Measurements from ENCODE around the gene TUBA3D. TPM values are rescaled to one million over a fixed set of nuclear protein-coding genes. Genes with fewer than 3 reads are reported as not detected.
A peak's percentile ranks its signal among the peaks of the same experiment; 100 is the strongest.
"Not testable (repeated sequence)": the region's sequence is repeated elsewhere in the genome, so short reads cannot be mapped to it uniquely, and the experiment has no call there.

TUBA3D gene
- total RNA-seq, 1 donor = not detected

DNA sequence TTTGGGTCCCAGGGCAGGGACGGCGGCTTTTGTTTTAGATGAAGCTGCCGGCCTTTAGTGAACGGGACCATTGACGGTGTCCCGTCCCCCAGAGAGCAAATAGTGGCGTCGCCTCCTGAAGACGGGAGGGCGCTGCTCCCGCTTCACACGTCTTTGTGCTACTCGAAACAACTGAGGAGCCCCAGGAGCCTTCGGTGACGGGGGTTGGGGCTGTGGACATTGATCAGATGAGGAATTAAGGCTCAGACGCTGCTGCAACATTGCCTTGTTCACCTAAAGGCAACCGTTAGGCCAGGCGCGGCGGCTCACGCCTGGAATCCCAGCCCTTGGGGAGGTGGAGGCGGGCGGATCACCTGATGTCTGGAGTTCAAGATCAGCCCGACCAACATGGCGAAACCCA, 444 bp downstream of the TUBA3D start:
- not testable (repeated sequence) for H3K79me2 ChIP-seq (ENCODE audit: insufficient read depth, low read length); H3K4me1 ChIP-seq (ENCODE audit: insufficient read depth, low read length); H3K27me3 ChIP-seq (ENCODE audit: insufficient read depth, low read length); H3K4me2 ChIP-seq (ENCODE audit: insufficient read depth, low read length); H2AFZ ChIP-seq (ENCODE audit: low read length); H3K4me3 ChIP-seq (ENCODE audit: insufficient read depth, low read length); H3K9me3 ChIP-seq (ENCODE audit: low read depth, low read length); H4K20me1 ChIP-seq (ENCODE audit: insufficient read depth, low read length); H3K36me3 ChIP-seq (ENCODE audit: insufficient read depth, low read length); H3K27ac ChIP-seq (ENCODE audit: low read depth, low read length)
- peak; percentile 36 for DNase-seq (ENCODE audit: insufficient read length, low spot score, missing footprints)

DNA sequence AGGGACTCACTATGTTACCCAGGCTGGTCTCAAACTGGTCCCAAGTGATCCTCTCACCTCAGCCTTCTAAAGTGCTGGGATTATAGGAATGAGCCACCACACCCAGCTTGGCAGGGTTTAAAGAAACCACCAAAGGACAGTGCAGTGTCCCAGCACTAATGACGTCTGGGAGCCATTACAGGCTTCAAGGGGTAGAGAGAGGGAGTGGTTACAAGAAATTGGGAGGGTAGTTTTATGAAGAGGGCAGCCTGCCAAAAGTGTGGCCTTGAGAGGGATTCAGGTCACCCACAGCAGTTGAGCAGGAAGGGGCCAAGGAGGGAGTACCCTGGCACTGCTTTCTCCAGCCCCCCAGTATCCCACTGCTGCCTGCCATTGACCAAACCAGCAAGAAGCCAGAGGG, 1.3 kb downstream of the TUBA3D start:
- H3K79me2 ChIP-seq (ENCODE audit: insufficient read depth, low read length); H3K27me3 ChIP-seq (ENCODE audit: insufficient read depth, low read length); H3K36me3 ChIP-seq (ENCODE audit: insufficient read depth, low read length); DNase-seq (ENCODE audit: insufficient read length, low spot score, missing footprints); H3K9me3 ChIP-seq (ENCODE audit: low read depth, low read length); H2AFZ ChIP-seq (ENCODE audit: low read length); H3K4me2 ChIP-seq (ENCODE audit: insufficient read depth, low read length); H3K4me1 ChIP-seq (ENCODE audit: insufficient read depth, low read length); H3K4me3 ChIP-seq (ENCODE audit: insufficient read depth, low read length); H4K20me1 ChIP-seq (ENCODE audit: insufficient read depth, low read length); H3K27ac ChIP-seq (ENCODE audit: low read depth, low read length): not testable (repeated sequence)

DNA sequence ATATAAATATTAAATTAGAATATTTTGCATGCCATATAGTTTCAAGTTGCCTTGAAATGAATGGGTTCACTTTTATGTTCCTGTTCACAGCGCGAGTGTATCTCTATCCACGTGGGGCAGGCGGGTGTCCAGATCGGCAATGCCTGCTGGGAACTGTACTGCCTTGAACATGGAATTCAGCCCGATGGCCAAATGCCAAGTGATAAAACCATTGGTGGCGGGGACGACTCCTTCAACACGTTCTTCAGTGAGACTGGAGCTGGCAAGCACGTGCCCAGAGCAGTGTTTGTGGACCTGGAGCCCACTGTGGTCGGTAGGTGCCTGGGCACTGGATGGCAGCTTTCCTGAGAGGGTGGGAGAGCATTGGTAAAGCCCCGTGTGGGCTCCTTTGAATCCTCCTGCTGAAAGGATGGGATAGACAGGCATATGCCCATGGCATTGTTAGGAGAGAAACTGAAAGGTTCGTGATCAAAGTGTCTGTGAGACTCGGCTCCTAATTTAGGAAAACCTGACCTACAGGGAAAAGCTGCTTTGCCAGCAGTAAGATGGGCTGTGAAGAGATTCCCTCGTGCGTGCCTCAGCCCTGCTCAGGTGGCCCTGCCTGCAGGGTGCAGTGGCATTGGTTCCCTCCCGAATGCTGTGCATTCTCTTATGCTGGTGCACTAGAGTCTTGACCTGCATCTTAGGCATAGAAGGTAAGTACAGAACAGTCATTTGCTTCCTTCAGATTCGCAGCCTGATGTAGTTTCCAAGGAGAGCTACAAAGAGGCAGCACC, 2.3 kb downstream of the TUBA3D start:
- not testable (repeated sequence) for H2AFZ ChIP-seq (ENCODE audit: low read length); H4K20me1 ChIP-seq (ENCODE audit: insufficient read depth, low read length); H3K79me2 ChIP-seq (ENCODE audit: insufficient read depth, low read length); H3K4me3 ChIP-seq (ENCODE audit: insufficient read depth, low read length); H3K27me3 ChIP-seq (ENCODE audit: insufficient read depth, low read length); H3K4me2 ChIP-seq (ENCODE audit: insufficient read depth, low read length); H3K27ac ChIP-seq (ENCODE audit: low read depth, low read length); H3K9me3 ChIP-seq (ENCODE audit: low read depth, low read length); H3K36me3 ChIP-seq (ENCODE audit: insufficient read depth, low read length); DNase-seq (ENCODE audit: insufficient read length, low spot score, missing footprints); H3K4me1 ChIP-seq (ENCODE audit: insufficient read depth, low read length)

DNA sequence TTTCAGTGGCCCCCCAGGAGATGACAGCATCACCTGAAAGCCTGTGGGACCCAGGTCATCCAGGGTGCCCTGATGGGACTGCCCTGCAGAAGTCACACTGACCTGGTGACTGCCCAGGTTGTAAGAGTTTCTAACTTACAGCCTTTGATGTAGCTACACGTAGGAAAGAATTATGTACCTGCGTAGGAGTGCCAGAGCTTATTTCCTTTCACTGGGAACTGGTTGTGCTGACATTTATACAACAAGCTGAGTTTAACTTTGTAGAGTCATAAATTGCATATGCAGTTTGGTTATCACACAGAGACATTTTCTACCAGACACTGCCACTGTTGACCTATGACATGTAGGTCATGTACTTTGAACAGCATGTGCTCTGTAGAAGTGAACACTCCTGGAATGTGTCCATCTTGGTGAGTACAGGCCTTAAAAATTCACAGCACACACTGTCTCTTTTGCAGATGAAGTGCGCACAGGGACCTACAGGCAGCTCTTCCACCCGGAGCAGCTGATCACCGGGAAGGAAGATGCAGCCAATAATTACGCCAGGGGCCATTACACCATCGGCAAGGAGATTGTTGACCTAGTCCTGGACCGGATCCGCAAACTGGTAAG, 3.0 kb downstream of the TUBA3D start:
- not testable (repeated sequence) for H3K4me1 ChIP-seq (ENCODE audit: insufficient read depth, low read length); DNase-seq (ENCODE audit: insufficient read length, low spot score, missing footprints); H3K4me3 ChIP-seq (ENCODE audit: insufficient read depth, low read length); H3K27me3 ChIP-seq (ENCODE audit: insufficient read depth, low read length); H2AFZ ChIP-seq (ENCODE audit: low read length); H3K9me3 ChIP-seq (ENCODE audit: low read depth, low read length); H4K20me1 ChIP-seq (ENCODE audit: insufficient read depth, low read length); H3K36me3 ChIP-seq (ENCODE audit: insufficient read depth, low read length); H3K27ac ChIP-seq (ENCODE audit: low read depth, low read length); H3K79me2 ChIP-seq (ENCODE audit: insufficient read depth, low read length); H3K4me2 ChIP-seq (ENCODE audit: insufficient read depth, low read length)

DNA sequence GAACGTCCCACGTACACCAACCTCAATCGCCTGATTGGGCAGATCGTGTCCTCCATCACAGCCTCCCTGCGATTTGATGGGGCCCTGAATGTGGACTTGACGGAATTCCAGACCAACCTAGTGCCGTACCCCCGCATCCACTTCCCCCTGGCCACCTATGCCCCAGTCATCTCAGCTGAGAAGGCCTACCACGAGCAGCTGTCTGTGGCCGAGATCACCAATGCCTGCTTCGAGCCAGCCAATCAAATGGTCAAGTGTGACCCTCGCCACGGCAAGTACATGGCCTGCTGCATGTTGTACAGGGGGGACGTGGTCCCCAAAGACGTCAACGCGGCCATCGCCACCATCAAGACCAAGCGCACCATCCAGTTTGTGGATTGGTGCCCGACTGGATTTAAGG, 4.4 kb downstream of the TUBA3D start:
- not testable (repeated sequence) for H3K27ac ChIP-seq (ENCODE audit: low read depth, low read length); H2AFZ ChIP-seq (ENCODE audit: low read length); H3K9me3 ChIP-seq (ENCODE audit: low read depth, low read length); H3K4me3 ChIP-seq (ENCODE audit: insufficient read depth, low read length); H3K4me1 ChIP-seq (ENCODE audit: insufficient read depth, low read length); DNase-seq (ENCODE audit: insufficient read length, low spot score, missing footprints); H3K27me3 ChIP-seq (ENCODE audit: insufficient read depth, low read length); H3K36me3 ChIP-seq (ENCODE audit: insufficient read depth, low read length); H3K4me2 ChIP-seq (ENCODE audit: insufficient read depth, low read length); H4K20me1 ChIP-seq (ENCODE audit: insufficient read depth, low read length); H3K79me2 ChIP-seq (ENCODE audit: insufficient read depth, low read length)

DNA sequence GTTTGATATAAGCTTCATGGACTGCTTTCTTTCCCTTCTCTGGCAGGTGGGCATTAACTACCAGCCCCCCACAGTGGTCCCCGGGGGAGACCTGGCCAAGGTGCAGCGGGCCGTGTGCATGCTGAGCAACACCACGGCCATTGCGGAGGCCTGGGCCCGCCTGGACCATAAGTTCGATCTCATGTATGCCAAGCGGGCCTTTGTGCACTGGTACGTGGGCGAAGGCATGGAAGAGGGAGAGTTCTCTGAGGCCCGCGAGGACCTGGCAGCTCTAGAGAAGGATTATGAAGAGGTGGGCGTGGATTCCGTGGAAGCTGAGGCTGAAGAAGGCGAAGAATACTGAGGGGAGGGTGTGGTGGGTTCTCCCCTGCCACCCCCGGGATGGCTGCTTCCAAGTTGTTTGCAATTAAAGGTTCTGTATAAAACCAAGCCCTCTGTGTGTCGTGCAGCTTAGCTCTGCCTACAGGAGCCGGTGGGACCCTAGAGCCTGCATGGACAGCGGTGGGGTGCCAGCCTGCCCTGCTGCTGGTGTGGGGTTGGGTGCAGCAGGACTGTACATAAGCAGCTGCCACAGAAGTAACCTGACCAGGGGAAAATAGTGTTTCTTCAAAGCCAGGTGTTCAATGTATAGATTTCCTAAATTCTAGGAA, 6.7 kb downstream of the TUBA3D start:
- H3K79me2 ChIP-seq (ENCODE audit: insufficient read depth, low read length); H3K27ac ChIP-seq (ENCODE audit: low read depth, low read length); H3K4me3 ChIP-seq (ENCODE audit: insufficient read depth, low read length); H4K20me1 ChIP-seq (ENCODE audit: insufficient read depth, low read length); H3K27me3 ChIP-seq (ENCODE audit: insufficient read depth, low read length); H3K4me1 ChIP-seq (ENCODE audit: insufficient read depth, low read length); H3K36me3 ChIP-seq (ENCODE audit: insufficient read depth, low read length); H3K4me2 ChIP-seq (ENCODE audit: insufficient read depth, low read length); H2AFZ ChIP-seq (ENCODE audit: low read length); H3K9me3 ChIP-seq (ENCODE audit: low read depth, low read length): not testable (repeated sequence)
- peak; percentile 37 for DNase-seq (ENCODE audit: insufficient read length, low spot score, missing footprints)

DNA sequence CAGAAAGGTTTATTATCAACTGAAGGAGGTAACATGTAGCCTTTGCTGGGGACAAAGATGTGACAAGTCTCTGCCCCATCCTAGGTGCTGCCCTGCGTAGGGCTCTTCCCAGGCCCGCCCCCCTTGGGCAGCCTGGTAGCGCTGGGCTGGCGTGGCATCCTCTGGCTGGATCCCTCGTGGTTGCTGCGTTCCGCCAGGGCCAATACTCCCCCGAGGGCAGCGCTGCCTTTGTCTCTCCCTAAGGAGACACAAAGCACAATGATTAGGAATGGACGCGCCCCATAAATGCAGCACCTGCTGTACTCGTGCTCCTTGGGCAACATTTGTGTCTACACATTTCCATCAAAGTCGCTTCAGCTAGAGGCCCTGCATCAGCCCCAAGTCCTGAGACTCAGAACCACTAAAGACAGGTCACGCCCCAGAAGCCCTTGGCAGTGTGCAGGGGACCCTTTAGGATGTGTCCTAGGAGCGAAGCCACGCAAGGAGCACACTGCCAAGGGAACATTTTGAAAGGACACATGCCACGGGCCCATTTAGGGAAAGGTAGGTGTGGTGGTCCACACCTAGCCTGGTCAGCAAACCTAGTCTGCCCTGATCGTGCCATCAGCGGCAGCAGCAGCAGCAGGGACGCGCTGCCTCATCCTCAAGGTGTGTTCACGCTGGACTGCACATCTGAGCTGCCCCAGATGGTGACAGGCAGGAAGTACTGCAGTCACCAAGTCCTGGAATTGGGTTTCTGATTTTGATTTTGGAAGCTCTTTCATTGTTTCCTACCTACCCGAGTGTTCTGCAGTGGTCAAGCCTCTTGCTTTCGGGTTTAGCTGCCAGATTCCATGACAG, 8.3 kb downstream of the TUBA3D start:
- not testable (repeated sequence) for H3K4me2 ChIP-seq (ENCODE audit: insufficient read depth, low read length); H3K9me3 ChIP-seq (ENCODE audit: low read depth, low read length); H2AFZ ChIP-seq (ENCODE audit: low read length); H4K20me1 ChIP-seq (ENCODE audit: insufficient read depth, low read length); H3K4me1 ChIP-seq (ENCODE audit: insufficient read depth, low read length); H3K27me3 ChIP-seq (ENCODE audit: insufficient read depth, low read length); H3K36me3 ChIP-seq (ENCODE audit: insufficient read depth, low read length); H3K79me2 ChIP-seq (ENCODE audit: insufficient read depth, low read length); H3K4me3 ChIP-seq (ENCODE audit: insufficient read depth, low read length); H3K27ac ChIP-seq (ENCODE audit: low read depth, low read length)
- peak; percentile 61 for DNase-seq (ENCODE audit: insufficient read length, low spot score, missing footprints)

DNA sequence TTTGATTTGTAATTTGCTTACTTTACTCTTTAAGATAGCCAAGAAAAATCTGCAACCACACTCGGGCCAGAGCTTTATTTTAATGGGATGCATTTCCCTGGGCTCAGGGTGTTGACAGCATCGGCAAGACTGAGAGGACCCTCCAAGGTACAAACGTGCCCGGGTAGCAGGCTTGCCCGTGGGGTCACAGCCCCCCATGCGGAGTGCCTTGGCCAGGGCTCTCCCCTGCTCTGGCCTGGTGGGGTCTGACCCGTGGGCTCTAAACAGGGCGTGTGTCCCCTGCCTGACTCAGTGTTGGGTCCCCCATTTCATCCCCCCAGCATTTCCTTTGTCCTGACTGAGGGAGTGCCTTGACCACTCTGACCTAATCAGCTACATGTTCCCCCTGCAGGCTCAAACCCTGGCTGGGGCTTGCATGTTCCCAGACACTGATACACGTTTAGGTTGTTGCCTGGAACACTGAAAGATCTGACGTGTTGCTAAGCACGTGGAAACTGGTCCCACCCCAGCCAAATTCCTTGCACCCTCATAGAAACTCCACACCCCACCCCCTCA, 9.1 kb downstream of the TUBA3D start:
- not testable (repeated sequence) for H3K36me3 ChIP-seq (ENCODE audit: insufficient read depth, low read length); H2AFZ ChIP-seq (ENCODE audit: low read length); H3K9me3 ChIP-seq (ENCODE audit: low read depth, low read length); H3K4me2 ChIP-seq (ENCODE audit: insufficient read depth, low read length); H3K27ac ChIP-seq (ENCODE audit: low read depth, low read length); H3K27me3 ChIP-seq (ENCODE audit: insufficient read depth, low read length); H3K79me2 ChIP-seq (ENCODE audit: insufficient read depth, low read length); H3K4me3 ChIP-seq (ENCODE audit: insufficient read depth, low read length); H4K20me1 ChIP-seq (ENCODE audit: insufficient read depth, low read length); H3K4me1 ChIP-seq (ENCODE audit: insufficient read depth, low read length); DNase-seq (ENCODE audit: insufficient read length, low spot score, missing footprints)
